ENCODE measurements around the gene MPP4. TPM values are rescaled to one million over a fixed set of nuclear protein-coding genes. Genes with fewer than 3 reads are reported as not detected.

Gene MPP4
- total RNA-seq, 1 experiment from 2014 or later = not detected

GRCh38 chr2:201630577-201630976, 67.9 kb downstream of the MPP4 start:
- Histone ChIP-seq H3K27me3 (ENCODE audit: control insufficient read depth, insufficient read depth, low read length) (no peaks in the 10 kb centered on the region), H3K4me1 (ENCODE audit: control insufficient read depth, insufficient read depth, low read length) (no peaks in the 10 kb centered on the region), H3K27ac (ENCODE audit: low read length) (no peak overlapping the region), H3K4me3 (ENCODE audit: low read depth in 2 of 2, low read length in 2 of 2) (no peak overlapping the region), H3K36me3 (ENCODE audit: control insufficient read depth, insufficient read depth, low read length) (peaks cover 24% of the 10 kb centered on the region), H3K9me3 (ENCODE audit: control insufficient read depth, insufficient read depth, low read depth, low read length) (no peaks in the 10 kb centered on the region)
- ATAC-seq (no peak), DNase-seq (ENCODE audit: low read depth, low spot score) (no peak)
- in situ Hi-C loops (cut with HindIII; ENCODE audit: low pct_unique_long_range_greater_than_20kb, low sequenced_read_pairs) (no loop called here), intact Hi-C loops (cut with micrococcal nuclease; ENCODE audit: unreplicated experiment) (no loop called here)
- no TSS peak for BruUV-seq (replicated peaks)
- CTCF ChIA-PET = no interaction called here
- TF ChIP-seq CTCF (IDR thresholded peaks at IDR 0.05) = no peak
- TF ChIP-seq REST (IDR thresholded peaks at IDR 0.05; ENCODE audit: insufficient read depth in 1 of 2, low read depth in 2 of 2, low read length in 1 of 2) = no peak
- TF ChIP-seq SIN3A (IDR thresholded peaks at IDR 0.05; ENCODE audit: borderline replicate concordance, insufficient read depth, low read depth, low read length) = no peak
- no peak for TF ChIP-seq TCF7L2 (IDR thresholded peaks at IDR 0.05; ENCODE audit: low read depth, low read length)
- TF ChIP-seq POLR2AphosphoS5 (IDR thresholded peaks at IDR 0.05; ENCODE audit: low read depth, low read length) = no peak
- POLR2A ChIA-PET = no interaction called here

GRCh38 chr2:201628545-201628944, 69.9 kb downstream of the MPP4 start:
- no TSS peak for BruUV-seq (replicated peaks)
- CTCF ChIA-PET = no interaction called here
- intact Hi-C loops (cut with micrococcal nuclease; ENCODE audit: unreplicated experiment) = loop anchor here (10.0 kb wide), 1 partner anchor 394 kb away; no protein-coding TSS in a partner anchor

More at GRCh38 chr2:201628545-201628944, 69.9 kb downstream of the MPP4 start:
- H3K4me1 ChIP-seq (ENCODE audit: control insufficient read depth, insufficient read depth, low read length) = no peaks in the 10 kb centered on the region
- DNase-seq (ENCODE audit: low read depth, low spot score) = no peak
- in situ Hi-C loops (cut with HindIII; ENCODE audit: low pct_unique_long_range_greater_than_20kb, low sequenced_read_pairs) = no loop called here
- no peaks in the 10 kb centered on the region for H3K27me3 ChIP-seq (ENCODE audit: control insufficient read depth, insufficient read depth, low read length)
- H3K9me3 ChIP-seq (ENCODE audit: control insufficient read depth, insufficient read depth, low read depth, low read length) = no peaks in the 10 kb centered on the region
- H3K27ac ChIP-seq (ENCODE audit: low read length) = no peak overlapping the region
- POLR2A ChIA-PET = no interaction called here
- TF ChIP-seq POLR2AphosphoS5 (IDR thresholded peaks at IDR 0.05; ENCODE audit: low read depth, low read length) = no peak
- no peak for TF ChIP-seq CTCF (IDR thresholded peaks at IDR 0.05)
- no peak for TF ChIP-seq REST (IDR thresholded peaks at IDR 0.05; ENCODE audit: insufficient read depth in 1 of 2, low read depth in 2 of 2, low read length in 1 of 2)
- H3K4me3 ChIP-seq (ENCODE audit: low read depth in 2 of 2, low read length in 2 of 2) = no peak overlapping the region
- peaks cover 27% of the 10 kb centered on the region for H3K36me3 ChIP-seq (ENCODE audit: control insufficient read depth, insufficient read depth, low read length)
- no peak for ATAC-seq
